GM19193 (cell line): ENCODE data around the gene FAM78B.

Experiments used
- POLR2A ChIP-seq: IDR thresholded peaks from 4 replicates; pipeline ENCODE4 v1.6.1; 2011; ENCODE audit not compliant: insufficient read depth, insufficient read length; ENCODE audit errors: extremely low read depth

Gene FAM78B

DNA sequence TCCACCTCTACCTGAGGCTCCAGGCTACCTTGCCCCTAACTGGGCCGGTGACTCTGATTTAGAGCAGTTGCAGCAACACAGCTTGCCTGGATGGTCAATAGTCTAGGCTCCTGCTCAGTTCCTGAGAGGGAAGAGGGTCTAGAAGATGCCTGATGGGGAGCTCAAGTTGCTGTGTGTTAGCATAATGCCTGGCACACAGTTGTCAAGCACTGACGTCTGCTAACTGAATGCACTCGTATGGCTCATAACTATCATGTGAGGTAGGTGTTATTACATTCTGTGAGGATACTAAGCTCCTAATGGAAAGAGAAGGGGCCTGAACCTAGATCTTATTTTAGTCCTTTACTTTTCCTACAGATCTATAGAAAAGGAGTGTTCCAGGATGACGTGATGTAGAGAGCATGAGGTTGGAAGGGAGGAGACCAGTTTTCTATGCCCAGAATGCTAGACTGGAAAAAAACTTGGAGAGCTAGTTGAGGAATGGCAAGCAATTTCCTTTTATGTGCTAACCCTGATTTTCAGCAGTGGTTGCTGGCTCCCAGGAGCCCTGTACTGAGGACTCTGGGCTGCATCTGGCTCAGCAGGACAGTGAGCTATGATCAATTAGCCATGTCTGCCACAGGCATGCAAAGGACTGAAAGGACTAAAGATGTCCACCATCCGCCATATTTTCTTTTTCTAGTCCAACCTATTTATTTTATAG, 30.0 kb downstream of the FAM78B start:
- no peak for TF ChIP-seq POLR2A

- TF ChIP-seq POLR2A = no peak
Measured at GRCh38 chr1:166136222-166136621, 30.6 kb downstream of the FAM78B start.

DNA sequence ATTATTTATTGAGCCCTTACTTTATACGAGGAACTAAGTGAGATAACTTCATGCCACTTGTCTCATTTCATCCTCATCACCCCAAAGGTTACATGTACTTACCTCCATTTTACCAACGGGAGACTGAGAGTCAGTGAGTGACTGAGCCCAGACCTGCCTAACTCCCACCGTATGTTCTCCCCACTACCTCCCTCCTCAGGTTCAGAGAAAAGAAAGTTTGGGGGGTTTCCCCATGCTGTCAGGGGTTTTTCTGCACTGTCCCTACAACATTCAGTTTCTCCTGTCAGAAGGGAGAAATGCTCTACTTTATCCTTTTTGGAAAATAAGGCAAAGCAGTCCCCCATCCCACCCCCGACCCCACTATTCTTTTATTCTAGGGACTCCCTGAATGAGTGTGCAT, 32.9 kb downstream of the FAM78B start:
- TF ChIP-seq POLR2A = no peak

- no peak for TF ChIP-seq POLR2A
Measured at GRCh38 chr1:166133276-166133841, 33.4 kb downstream of the FAM78B start.

DNA sequence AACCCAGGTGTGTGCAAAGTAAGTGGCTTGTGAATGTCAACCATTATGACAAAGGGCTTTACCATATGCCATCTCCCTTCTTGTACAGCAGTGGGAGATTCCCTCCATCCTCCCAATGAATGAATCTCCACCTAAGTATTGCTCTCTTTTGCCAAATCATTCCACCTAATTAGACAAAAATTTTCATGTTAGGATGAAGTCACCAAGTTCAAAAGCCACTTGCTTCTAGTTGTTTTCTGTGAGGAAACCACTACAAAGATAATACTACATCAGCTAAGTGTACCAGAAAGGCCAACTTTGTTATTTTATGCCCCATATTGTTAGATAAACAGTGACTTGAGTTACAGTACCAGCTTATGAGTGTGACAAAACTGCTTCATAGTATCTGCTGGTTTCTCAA, 34.3 kb downstream of the FAM78B start:
- TF ChIP-seq POLR2A = no peak

- TF ChIP-seq POLR2A = no peak
Measured at GRCh38 chr1:166129006-166129405, 37.8 kb downstream of the FAM78B start.

DNA sequence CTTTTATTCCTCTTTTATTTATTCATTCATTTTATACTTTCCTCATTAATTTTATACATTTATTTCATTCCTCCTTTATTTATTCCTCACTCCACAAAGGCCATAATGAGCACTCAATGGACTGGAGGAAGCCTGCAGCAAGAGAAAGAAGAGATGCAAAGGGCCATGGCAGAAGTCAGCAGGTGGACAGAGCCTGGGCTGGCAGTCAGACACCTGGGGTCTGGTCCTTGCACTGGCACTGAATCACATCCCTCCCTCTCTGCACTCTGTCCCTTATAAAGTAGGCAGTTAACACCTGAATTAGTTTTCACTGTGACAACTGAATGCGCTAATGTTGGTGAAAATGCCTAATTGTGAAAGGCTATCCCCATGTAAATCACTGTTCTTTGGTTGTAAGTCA, 38.6 kb downstream of the FAM78B start:
- TF ChIP-seq POLR2A = no peak

DNA sequence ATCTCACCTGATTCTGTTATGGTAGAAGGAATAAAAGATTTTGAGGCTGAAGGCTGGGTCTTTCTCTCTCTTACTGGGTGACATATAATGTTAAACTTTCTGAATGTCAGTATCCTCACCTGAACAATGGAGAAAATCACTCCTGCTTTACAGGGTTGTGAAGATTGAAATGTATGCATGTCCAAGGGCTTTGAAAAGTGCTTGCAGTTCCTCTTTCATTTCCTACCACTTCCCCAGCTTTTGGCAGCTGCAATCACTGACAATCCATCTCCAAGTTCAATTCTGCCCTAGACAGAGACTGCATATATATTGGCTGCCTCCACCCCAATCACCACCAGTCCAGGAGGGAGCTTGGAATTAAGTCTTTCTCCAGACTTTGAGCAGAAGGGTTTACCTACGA, 39.8 kb downstream of the FAM78B start:
- no peak for TF ChIP-seq POLR2A

DNA sequence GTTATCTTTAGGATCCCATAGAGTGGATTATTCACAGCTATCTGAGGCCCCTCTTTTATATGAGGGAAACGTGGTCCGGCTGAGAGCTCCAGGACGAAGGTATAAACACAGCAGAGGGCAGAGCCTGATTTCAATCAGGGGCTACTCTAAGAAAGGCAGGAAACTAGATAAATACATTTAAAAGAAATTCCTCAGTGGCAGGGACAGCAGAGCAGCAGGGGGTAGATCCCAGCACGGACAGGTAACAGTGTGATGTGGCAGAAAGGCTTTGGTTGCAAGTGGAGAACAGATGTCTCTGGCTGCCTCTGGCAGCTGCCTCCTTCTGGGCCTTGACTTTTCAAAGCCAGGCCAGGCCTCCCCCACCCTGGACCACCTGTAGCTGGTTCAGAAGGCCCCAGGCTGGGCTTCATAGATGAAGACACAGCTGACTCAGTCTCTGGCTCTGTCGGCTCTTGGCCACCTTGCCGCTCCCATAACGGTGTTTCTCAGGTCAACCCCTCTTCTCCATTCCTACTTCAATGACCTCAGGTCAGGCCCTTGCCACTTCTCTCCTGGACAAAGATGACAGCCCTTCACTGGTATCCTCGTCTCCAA, 43.8 kb downstream of the FAM78B start:
- TF ChIP-seq POLR2A = no peak

GRCh38 chr1:166121010-166121409, 45.8 kb downstream of the FAM78B start:
- no peak for TF ChIP-seq POLR2A

GRCh38 chr1:166120281-166120680, 46.5 kb downstream of the FAM78B start:
- no peak for TF ChIP-seq POLR2A

DNA sequence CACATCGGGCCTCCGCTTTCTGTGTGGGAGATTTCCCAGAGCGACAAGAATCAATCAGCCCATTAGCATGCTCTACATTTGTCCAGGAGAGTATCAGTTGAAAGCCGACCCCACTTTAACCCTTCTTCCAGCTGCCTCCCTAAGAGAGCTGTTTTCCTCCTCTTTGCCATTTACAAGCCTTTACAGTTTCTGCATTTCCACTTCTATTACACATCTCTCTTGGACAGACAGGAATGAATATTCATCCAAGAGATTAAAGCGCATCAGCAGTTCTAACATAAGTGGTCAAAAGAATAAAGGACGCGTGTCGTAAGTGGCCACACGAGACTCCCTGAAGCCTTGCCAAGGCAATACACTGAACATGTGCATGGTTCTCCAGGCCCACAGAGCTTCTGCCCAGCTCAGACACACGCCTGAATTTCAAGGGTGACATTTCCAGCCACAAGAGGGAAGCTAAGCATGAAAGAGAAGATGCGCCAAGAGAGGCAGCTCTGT, 47.3 kb downstream of the FAM78B start:
- no peak for TF ChIP-seq POLR2A

- no peak for TF ChIP-seq POLR2A
Measured at GRCh38 chr1:166117776-166118175, 49.0 kb downstream of the FAM78B start.

DNA sequence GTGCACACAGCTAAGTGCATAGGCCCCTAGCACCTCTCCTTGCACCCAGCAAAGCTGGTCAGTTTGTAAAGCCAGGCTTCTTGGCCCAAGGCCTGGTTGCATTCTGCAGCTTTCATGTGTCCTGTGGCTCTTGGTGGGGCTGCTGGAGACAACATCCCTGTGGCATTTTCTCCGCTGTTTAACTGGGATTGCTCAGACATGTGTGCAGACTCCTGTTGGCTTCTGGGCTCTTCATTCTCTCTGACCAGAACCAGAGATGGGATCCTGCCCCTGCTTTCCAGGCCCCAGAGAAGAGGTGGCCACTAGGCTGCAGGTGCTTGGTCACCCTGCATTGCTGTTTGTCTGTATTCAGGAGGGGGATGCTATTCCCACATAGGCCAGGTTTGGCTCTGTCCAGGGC, 50.8 kb downstream of the FAM78B start:
- no peak for TF ChIP-seq POLR2A

DNA sequence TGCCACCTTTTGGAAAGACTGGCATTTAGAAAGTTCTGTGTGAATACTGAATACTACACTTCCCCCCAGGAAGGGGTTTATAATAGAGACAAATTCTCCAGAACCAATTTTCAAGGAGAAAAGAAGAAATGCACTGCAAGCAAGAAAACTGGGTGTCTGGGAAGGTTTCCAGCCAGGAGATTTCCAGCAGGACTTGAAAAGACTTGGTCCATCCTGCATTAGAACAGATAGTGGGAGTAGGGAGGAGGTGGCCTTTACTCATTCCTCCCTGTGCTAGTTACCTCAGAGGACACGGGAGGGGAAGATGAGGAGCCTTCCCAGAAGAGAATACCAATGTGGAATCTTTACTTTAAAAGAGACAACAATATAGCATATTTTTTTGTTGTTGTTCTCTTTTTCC, 52.4 kb downstream of the FAM78B start:
- TF ChIP-seq POLR2A = no peak

GRCh38 chr1:166113630-166114029, 53.2 kb downstream of the FAM78B start:
- no peak for TF ChIP-seq POLR2A
